ENCODE results near the gene PPP1R1A.

Gene PPP1R1A

GRCh38 chr12:54611715-54612149, 23.3 kb upstream of the PPP1R1A start:
- TF ChIP-seq CTCF (IDR thresholded peaks at IDR 0.05; ENCODE audit: low read length, missing control alignments), result no peak
- no peak for DNase-seq (ENCODE audit: low read depth)
- no peak overlapping the region for H3K4me3 ChIP-seq (replicated peaks; ENCODE audit: low read depth, low read length)

- H3K4me3 ChIP-seq (replicated peaks; ENCODE audit: low read depth, low read length), result no peak overlapping the region
Measured at GRCh38 chr12:54608769-54609168, 20.3 kb upstream of the PPP1R1A start.

GRCh38 chr12:54608156-54608555, 19.7 kb upstream of the PPP1R1A start:
- no peak for DNase-seq (ENCODE audit: low read depth)
- H3K4me3 ChIP-seq (replicated peaks; ENCODE audit: low read depth, low read length), result no peak overlapping the region
- no peak for TF ChIP-seq CTCF (IDR thresholded peaks at IDR 0.05; ENCODE audit: low read length, missing control alignments)

More at GRCh38 chr12:54608769-54609168, 20.3 kb upstream of the PPP1R1A start:
- TF ChIP-seq CTCF (IDR thresholded peaks at IDR 0.05; ENCODE audit: low read length, missing control alignments), result no peak
- no peak for DNase-seq (ENCODE audit: low read depth)

- H3K4me3 ChIP-seq (replicated peaks; ENCODE audit: low read depth, low read length), result no peak overlapping the region
- no peak for TF ChIP-seq CTCF (IDR thresholded peaks at IDR 0.05; ENCODE audit: low read length, missing control alignments)
- no peak for DNase-seq (ENCODE audit: low read depth)
Measured at GRCh38 chr12:54606556-54606955, 18.1 kb upstream of the PPP1R1A start.

GRCh38 chr12:54605138-54605970, 16.9 kb upstream of the PPP1R1A start:
- H3K4me3 ChIP-seq (replicated peaks; ENCODE audit: low read depth, low read length), result no peak overlapping the region
- DNase-seq (ENCODE audit: low read depth), result no peak
- TF ChIP-seq CTCF (IDR thresholded peaks at IDR 0.05; ENCODE audit: low read length, missing control alignments), result no peak

- TF ChIP-seq CTCF (IDR thresholded peaks at IDR 0.05; ENCODE audit: low read length, missing control alignments), result no peak
- no peak for DNase-seq (ENCODE audit: low read depth)
- H3K4me3 ChIP-seq (replicated peaks; ENCODE audit: low read depth, low read length), result no peak overlapping the region
Measured at GRCh38 chr12:54604436-54604835, 16.0 kb upstream of the PPP1R1A start.

- H3K4me3 ChIP-seq (replicated peaks; ENCODE audit: low read depth, low read length), result no peak overlapping the region
- no peak for TF ChIP-seq CTCF (IDR thresholded peaks at IDR 0.05; ENCODE audit: low read length, missing control alignments)
- no peak for DNase-seq (ENCODE audit: low read depth)
Measured at GRCh38 chr12:54603872-54604271, 15.4 kb upstream of the PPP1R1A start.
